ENCODE data around the gene CSF3. TPM values are rescaled to one million over a fixed set of nuclear protein-coding genes. Genes with fewer than 3 reads are reported as not detected.

Gene CSF3
- total and polyA plus RNA-seq, 2 of the 13 experiments (the other 11 are each of a cell fraction or from before 2014, with no cell fraction given), result 0.09 TPM; not detected in 1

DNA sequence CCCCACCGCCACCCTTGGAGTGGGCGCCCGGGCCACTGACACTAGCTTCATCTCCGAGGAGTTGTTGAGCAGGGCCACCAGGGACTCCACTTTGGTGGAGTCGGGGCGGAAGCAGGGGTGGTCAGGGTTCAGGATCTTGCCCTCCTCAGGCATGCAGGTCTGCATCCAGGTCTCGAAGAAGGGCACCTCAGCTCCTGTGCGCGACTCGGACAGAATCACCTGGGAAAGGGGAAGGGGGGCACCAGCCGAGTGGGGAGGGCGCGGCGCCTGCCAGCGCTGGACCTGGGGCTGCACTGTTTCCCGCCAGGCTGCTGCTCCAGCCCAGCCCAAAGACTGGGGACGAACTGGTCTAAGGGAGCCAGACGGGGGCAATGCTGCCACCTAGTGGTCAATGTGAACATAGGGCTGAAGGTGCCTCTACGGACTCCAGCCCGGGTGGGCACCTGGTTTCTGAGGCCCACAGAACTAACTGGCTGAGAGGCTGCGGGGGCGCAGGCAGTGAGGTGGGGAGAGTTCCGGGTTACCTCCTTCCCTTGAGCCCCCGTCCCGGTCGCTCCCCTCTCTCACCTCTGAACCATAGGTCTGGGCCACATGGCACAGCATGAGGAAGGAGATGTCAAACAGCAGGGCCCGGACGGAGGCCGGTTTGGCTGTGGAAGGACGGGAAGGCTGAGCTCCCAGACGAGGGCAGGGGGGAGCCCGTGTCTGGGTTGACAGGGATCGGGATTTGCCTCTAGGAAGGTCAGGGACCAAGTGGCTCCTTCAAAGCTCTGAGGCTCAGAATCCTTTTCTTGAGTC, 11.8 kb downstream of the CSF3 start (continued):
- TF ChIP-seq, protein P1, sequence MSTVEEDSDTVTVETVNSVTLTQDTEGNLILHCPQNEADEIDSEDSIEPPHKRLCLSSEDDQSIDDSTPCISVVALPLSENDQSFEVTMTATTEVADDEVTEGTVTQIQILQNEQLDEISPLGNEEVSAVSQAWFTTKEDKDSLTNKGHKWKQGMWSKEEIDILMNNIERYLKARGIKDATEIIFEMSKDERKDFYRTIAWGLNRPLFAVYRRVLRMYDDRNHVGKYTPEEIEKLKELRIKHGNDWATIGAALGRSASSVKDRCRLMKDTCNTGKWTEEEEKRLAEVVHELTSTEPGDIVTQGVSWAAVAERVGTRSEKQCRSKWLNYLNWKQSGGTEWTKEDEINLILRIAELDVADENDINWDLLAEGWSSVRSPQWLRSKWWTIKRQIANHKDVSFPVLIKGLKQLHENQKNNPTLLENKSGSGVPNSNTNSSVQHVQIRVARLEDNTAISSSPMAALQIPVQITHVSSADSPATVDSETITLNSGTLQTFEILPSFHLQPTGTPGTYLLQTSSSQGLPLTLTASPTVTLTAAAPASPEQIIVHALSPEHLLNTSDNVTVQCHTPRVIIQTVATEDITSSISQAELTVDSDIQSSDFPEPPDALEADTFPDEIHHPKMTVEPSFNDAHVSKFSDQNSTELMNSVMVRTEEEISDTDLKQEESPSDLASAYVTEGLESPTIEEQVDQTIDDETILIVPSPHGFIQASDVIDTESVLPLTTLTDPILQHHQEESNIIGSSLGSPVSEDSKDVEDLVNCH (CRISPR knock-in tag; IDR thresholded peaks at IDR 0.05), result no peak
- 0 out of 2 replicates have a peak, but pooled peaks have one; percentile 31 for TF ChIP-seq GATAD2A (CRISPR knock-in tag; IDR thresholded peaks at IDR 0.05)
- TF ChIP-seq, protein P2, sequence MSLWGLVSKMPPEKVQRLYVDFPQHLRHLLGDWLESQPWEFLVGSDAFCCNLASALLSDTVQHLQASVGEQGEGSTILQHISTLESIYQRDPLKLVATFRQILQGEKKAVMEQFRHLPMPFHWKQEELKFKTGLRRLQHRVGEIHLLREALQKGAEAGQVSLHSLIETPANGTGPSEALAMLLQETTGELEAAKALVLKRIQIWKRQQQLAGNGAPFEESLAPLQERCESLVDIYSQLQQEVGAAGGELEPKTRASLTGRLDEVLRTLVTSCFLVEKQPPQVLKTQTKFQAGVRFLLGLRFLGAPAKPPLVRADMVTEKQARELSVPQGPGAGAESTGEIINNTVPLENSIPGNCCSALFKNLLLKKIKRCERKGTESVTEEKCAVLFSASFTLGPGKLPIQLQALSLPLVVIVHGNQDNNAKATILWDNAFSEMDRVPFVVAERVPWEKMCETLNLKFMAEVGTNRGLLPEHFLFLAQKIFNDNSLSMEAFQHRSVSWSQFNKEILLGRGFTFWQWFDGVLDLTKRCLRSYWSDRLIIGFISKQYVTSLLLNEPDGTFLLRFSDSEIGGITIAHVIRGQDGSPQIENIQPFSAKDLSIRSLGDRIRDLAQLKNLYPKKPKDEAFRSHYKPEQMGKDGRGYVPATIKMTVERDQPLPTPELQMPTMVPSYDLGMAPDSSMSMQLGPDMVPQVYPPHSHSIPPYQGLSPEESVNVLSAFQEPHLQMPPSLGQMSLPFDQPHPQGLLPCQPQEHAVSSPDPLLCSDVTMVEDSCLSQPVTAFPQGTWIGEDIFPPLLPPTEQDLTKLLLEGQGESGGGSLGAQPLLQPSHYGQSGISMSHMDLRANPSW (CRISPR knock-in tag; IDR thresholded peaks at IDR 0.05; ENCODE audit: borderline replicate concordance), result no peak
- TF ChIP-seq GTF3A (CRISPR knock-in tag; conservative IDR thresholded peaks at IDR 0.05), result no peak
- peak; percentile 92 for TF ChIP-seq ZBTB33 (CRISPR knock-in tag; IDR thresholded peaks at IDR 0.05)
- TF ChIP-seq ZMYM4 (CRISPR knock-in tag; IDR thresholded peaks at IDR 0.05), result no peak
- TF ChIP-seq POLR2AphosphoS2 (IDR thresholded peaks at IDR 0.05; ENCODE audit: low read depth, low read length), result no peak
- TF ChIP-seq PAF1 (CRISPR knock-in tag; IDR thresholded peaks at IDR 0.05), result no peak
- TF ChIP-seq, protein P3, sequence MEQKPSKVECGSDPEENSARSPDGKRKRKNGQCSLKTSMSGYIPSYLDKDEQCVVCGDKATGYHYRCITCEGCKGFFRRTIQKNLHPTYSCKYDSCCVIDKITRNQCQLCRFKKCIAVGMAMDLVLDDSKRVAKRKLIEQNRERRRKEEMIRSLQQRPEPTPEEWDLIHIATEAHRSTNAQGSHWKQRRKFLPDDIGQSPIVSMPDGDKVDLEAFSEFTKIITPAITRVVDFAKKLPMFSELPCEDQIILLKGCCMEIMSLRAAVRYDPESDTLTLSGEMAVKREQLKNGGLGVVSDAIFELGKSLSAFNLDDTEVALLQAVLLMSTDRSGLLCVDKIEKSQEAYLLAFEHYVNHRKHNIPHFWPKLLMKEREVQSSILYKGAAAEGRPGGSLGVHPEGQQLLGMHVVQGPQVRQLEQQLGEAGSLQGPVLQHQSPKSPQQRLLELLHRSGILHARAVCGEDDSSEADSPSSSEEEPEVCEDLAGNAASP (CRISPR knock-in tag; IDR thresholded peaks at IDR 0.05; ENCODE audit: borderline replicate concordance), result no peak
- TF ChIP-seq PLRG1 (conservative IDR thresholded peaks at IDR 0.05), result no peak
- TF ChIP-seq ARNT2 (CRISPR knock-in tag; IDR thresholded peaks at IDR 0.05; ENCODE audit: low read depth), result no peak
- TF ChIP-seq, protein P4, sequence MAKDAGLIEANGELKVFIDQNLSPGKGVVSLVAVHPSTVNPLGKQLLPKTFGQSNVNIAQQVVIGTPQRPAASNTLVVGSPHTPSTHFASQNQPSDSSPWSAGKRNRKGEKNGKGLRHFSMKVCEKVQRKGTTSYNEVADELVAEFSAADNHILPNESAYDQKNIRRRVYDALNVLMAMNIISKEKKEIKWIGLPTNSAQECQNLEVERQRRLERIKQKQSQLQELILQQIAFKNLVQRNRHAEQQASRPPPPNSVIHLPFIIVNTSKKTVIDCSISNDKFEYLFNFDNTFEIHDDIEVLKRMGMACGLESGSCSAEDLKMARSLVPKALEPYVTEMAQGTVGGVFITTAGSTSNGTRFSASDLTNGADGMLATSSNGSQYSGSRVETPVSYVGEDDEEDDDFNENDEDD (CRISPR knock-in tag; IDR thresholded peaks at IDR 0.05; ENCODE audit: borderline replicate concordance), result no peak
- TF ChIP-seq ZNF350 (CRISPR knock-in tag; IDR thresholded peaks at IDR 0.05; ENCODE audit: borderline replicate concordance, low read depth), result 0 out of 2 replicates have a peak, but pooled peaks have one; percentile 32
- TF ChIP-seq CENPX (CRISPR knock-in tag; IDR thresholded peaks at IDR 0.05), result no peak
- no peak for TF ChIP-seq MEIS1 (CRISPR knock-in tag; IDR thresholded peaks at IDR 0.05; ENCODE audit: borderline replicate concordance)
- no peak for TF ChIP-seq ZNF850 (CRISPR knock-in tag; conservative IDR thresholded peaks at IDR 0.05)
- TF ChIP-seq YEATS4 (CRISPR knock-in tag; IDR thresholded peaks at IDR 0.05; ENCODE audit: borderline replicate concordance), result no peak
- no peak for TF ChIP-seq ZNF234 (CRISPR knock-in tag; conservative IDR thresholded peaks at IDR 0.05)

Data from HepG2 (cell line).